DND-41 (cell line): ENCODE results near the gene PLEK2.

Source experiments
- ATAC-seq: fragments of 200-7000 bp; cut with Tn5 transposase; 3 replicates; pipeline ENCODE4 v1.9.1; 2021; ENCODE audit warnings: low read depth; ENCODE audit not compliant: insufficient read depth
- DNase-seq: peaks from one replicate; pipeline ENCODE4 v3.0.0-alpha.2; 2020
- H2AFZ ChIP-seq: 2 replicates; pipeline ENCODE4 v1.6.0; 2012; ENCODE audit warnings: low read depth, low read length
- H3K27ac ChIP-seq: 2 replicates; pipeline ENCODE4 v1.5.1; 2012; ENCODE audit warnings: low read length, inconsistent platforms
- H3K27me3 ChIP-seq: fragments of 200-600 bp; sonication (generic); 2 replicates; pipeline ENCODE4 v1.6.0; 2012; ENCODE audit warnings: low read length, mild to moderate bottlenecking, inconsistent platforms; ENCODE audit not compliant: insufficient read depth, poor library complexity
- H3K36me3 ChIP-seq: 2 replicates; pipeline ENCODE4 v1.5.1; 2012; ENCODE audit warnings: low read length, inconsistent platforms; ENCODE audit not compliant: insufficient read depth
- H3K4me1 ChIP-seq: 2 replicates; pipeline ENCODE4 v1.5.1; 2012; ENCODE audit warnings: mild to moderate bottlenecking, low read length; ENCODE audit not compliant: insufficient read depth
- H3K4me2 ChIP-seq: 2 replicates; pipeline ENCODE4 v1.6.0; 2012; ENCODE audit warnings: mild to moderate bottlenecking, moderate library complexity, low read length, inconsistent platforms; ENCODE audit not compliant: insufficient read depth
- H3K4me3 ChIP-seq, 2 experiments: fragments of 200-600 bp in 1 of 2; shearing (Covaris generic) in 1 of 2; 2 replicates each; pipeline ENCODE4 v1.5.1; 2012 to 2016; ENCODE audit warnings: inconsistent platforms in 2 of 2, low read length in 2 of 2, mild to moderate bottlenecking in 2 of 2, low read depth in 1 of 2, moderate library complexity in 1 of 2
- H3K79me2 ChIP-seq: 2 replicates; pipeline ENCODE4 v1.6.0; 2012; ENCODE audit warnings: low read length, inconsistent platforms; ENCODE audit not compliant: insufficient read depth
- H3K9ac ChIP-seq: 2 replicates; pipeline ENCODE4 v1.6.0; 2012; ENCODE audit warnings: low read depth, mild to moderate bottlenecking, inconsistent platforms, low read length, moderate library complexity
- H3K9me3 ChIP-seq: 2 replicates; pipeline ENCODE4 v1.5.1; 2012; ENCODE audit warnings: low read length, moderate library complexity, mild to moderate bottlenecking, inconsistent platforms; ENCODE audit not compliant: insufficient read depth, severe bottlenecking
- H4K20me1 ChIP-seq: 2 replicates; pipeline ENCODE4 v1.6.0; 2012; ENCODE audit warnings: low read length; ENCODE audit not compliant: insufficient read depth
- EZH2 ChIP-seq: IDR thresholded peaks from 3 replicates; pipeline ENCODE4 v1.6.1; 2012; ENCODE audit warnings: borderline replicate concordance, low read depth, mild to moderate bottlenecking, moderate library complexity, low read length, inconsistent platforms; ENCODE audit not compliant: severe bottlenecking
- TF ChIP-seq, protein P1 (sequence below): IDR thresholded peaks from 2 replicates; pipeline ENCODE4 v1.5.1; 2012; ENCODE audit warnings: borderline replicate concordance, low read length, moderate library complexity, mild to moderate bottlenecking; ENCODE audit not compliant: poor library complexity, severe bottlenecking; ENCODE audit errors: extremely low read depth

Gene PLEK2

GRCh38 chr14:67411820-67412421 is at the start of gene PLEK2:
PLEK2 (minus strand) TSS chr14:67412165; CDS start chr14:67412059, 106 bp downstream.
- H2AFZ ChIP-seq: no peak within 1 kb of the TSS
- no peaks in the 10 kb centered on the region for H3K36me3 ChIP-seq
- no peak within 1 kb of the TSS for H3K27ac ChIP-seq
- no peaks in the 10 kb centered on the region for H3K27me3 ChIP-seq
- no peaks in the 10 kb centered on the region for H4K20me1 ChIP-seq
- no peaks in the 10 kb centered on the region for H3K9me3 ChIP-seq
- no peaks in the 10 kb centered on the region for H3K4me1 ChIP-seq
- TF ChIP-seq EZH2: no peak
- TF ChIP-seq, protein P1, sequence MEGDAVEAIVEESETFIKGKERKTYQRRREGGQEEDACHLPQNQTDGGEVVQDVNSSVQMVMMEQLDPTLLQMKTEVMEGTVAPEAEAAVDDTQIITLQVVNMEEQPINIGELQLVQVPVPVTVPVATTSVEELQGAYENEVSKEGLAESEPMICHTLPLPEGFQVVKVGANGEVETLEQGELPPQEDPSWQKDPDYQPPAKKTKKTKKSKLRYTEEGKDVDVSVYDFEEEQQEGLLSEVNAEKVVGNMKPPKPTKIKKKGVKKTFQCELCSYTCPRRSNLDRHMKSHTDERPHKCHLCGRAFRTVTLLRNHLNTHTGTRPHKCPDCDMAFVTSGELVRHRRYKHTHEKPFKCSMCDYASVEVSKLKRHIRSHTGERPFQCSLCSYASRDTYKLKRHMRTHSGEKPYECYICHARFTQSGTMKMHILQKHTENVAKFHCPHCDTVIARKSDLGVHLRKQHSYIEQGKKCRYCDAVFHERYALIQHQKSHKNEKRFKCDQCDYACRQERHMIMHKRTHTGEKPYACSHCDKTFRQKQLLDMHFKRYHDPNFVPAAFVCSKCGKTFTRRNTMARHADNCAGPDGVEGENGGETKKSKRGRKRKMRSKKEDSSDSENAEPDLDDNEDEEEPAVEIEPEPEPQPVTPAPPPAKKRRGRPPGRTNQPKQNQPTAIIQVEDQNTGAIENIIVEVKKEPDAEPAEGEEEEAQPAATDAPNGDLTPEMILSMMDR: no peak
- no peak within 1 kb of the TSS for H3K9ac ChIP-seq
- H3K4me3 ChIP-seq: no peak within 1 kb of the TSS
- no peak for DNase-seq
- no peak for ATAC-seq
- no peaks in the 10 kb centered on the region for H3K79me2 ChIP-seq
- no peak within 1 kb of the TSS for H3K4me2 ChIP-seq

- TF ChIP-seq, protein P1: no peak
- TF ChIP-seq EZH2: no peak
Observed at GRCh38 chr14:67461341-67461985, 49.5 kb upstream of the PLEK2 start.

DNA sequence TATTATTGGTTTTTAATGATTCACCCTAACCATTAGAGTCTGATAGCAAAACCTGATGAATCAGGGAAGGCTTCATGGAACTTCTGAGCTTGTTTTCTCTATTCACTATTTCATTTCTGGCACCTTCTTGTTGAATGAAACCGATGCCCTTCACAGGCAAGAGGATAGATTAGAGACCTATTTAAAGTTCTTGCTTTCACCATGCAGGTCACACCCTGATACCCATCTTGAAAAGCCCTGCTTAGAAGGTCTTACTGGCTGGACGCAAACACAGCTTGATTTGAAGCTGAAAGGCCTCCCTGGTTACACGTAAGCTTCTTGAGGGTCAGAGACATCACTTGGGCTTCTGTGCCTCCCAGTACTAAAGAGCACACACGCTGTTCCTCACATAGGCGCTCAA is 47.4 kb upstream of the PLEK2 start:
- Histone ChIP-seq H3K27ac (no peak overlapping the region), H3K27me3 (peaks cover 5% of the 10 kb centered on the region), H3K9ac (no peak overlapping the region), H3K79me2 (no peaks in the 10 kb centered on the region), H4K20me1 (no peaks in the 10 kb centered on the region), H3K4me1 (no peaks in the 10 kb centered on the region), H3K9me3 (no peaks in the 10 kb centered on the region), H3K4me2 (no peak overlapping the region), H2AFZ (no peak overlapping the region), H3K36me3 (no peaks in the 10 kb centered on the region), H3K4me3 (no peak overlapping the region)
- TF ChIP-seq, protein P1: no peak
- no peak for TF ChIP-seq EZH2
- no peak for DNase-seq
- no peak for ATAC-seq

More at GRCh38 chr14:67461341-67461985, 49.5 kb upstream of the PLEK2 start:
- H4K20me1 ChIP-seq: no peaks in the 10 kb centered on the region
- H3K36me3 ChIP-seq: no peaks in the 10 kb centered on the region
- no peaks in the 10 kb centered on the region for H3K4me1 ChIP-seq
- no peaks in the 10 kb centered on the region for H3K9me3 ChIP-seq
- DNase-seq (no peak), ATAC-seq (no peak)
- H3K9ac ChIP-seq: no peak overlapping the region
- H3K4me2 ChIP-seq: no peak overlapping the region
- no peak overlapping the region for H3K27ac ChIP-seq
- H3K4me3 ChIP-seq: no peak overlapping the region
- H3K27me3 ChIP-seq: peaks cover 5% of the 10 kb centered on the region
- no peak overlapping the region for H2AFZ ChIP-seq
- H3K79me2 ChIP-seq: no peaks in the 10 kb centered on the region

DNA sequence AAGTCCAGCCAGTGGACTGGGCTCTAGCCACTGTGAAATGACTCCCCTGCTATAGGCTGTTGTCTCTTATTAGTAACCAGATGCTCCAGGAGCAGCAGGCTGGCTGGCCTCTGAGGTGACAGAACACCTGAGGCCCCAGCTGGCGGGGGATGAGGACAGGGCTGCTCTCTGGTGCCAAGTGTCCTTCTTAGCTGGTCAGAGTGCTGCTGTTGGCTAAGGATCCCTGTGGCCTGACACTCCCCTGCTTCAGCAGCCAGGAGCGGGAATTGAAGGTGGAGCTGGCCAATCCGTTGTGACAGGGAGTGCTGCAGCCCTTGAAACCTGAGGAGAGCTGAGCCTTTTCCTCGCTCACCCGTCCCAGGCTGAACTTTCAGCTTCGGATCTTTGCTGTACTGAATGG is 45.8 kb upstream of the PLEK2 start:
- H3K27me3 ChIP-seq: peaks cover 5% of the 10 kb centered on the region
- H3K36me3 ChIP-seq: no peaks in the 10 kb centered on the region
- no peak overlapping the region for H3K27ac ChIP-seq
- H3K9me3 ChIP-seq: no peaks in the 10 kb centered on the region
- no peak overlapping the region for H2AFZ ChIP-seq
- no peak overlapping the region for H3K9ac ChIP-seq
- H3K79me2 ChIP-seq: no peaks in the 10 kb centered on the region
- no peaks in the 10 kb centered on the region for H3K4me1 ChIP-seq
- TF ChIP-seq, protein P1: no peak
- no peak for TF ChIP-seq EZH2
- DNase-seq (no peak), ATAC-seq (no peak)
- H3K4me2 ChIP-seq: no peak overlapping the region
- H3K4me3 ChIP-seq: no peak overlapping the region
- H4K20me1 ChIP-seq: no peaks in the 10 kb centered on the region
